Astrocyte (in vitro differentiated cells and primary cell): ENCODE results near the gene PDLIM3.

Source experiments
- CTCF ChIP-seq: IDR thresholded peaks from 2 replicates; pipeline ENCODE4 v1.5.1; 2011; ENCODE audit warnings: low read depth, mild to moderate bottlenecking, inconsistent platforms, low read length, moderate library complexity; ENCODE audit not compliant: insufficient read depth
- EZH2 ChIP-seq: IDR thresholded peaks from 2 replicates; pipeline ENCODE4 v1.6.1; 2012; ENCODE audit warnings: mild to moderate bottlenecking, low read length, inconsistent platforms; ENCODE audit not compliant: insufficient read depth

- no peak for TF ChIP-seq CTCF
- TF ChIP-seq EZH2: no peak
Observed at GRCh38 chr4:185541251-185541727, 6.0 kb upstream of the PDLIM3 start.
